CD4-positive, alpha-beta T cell (primary cell): ENCODE measurements around the gene PPIA. TPM values are rescaled to one million over a fixed set of nuclear protein-coding genes. Genes with fewer than 3 reads are reported as not detected.

ENCODE experiments used
- ATAC-seq: fragments of 200-7000 bp; cut with Tn5 transposase; one replicate; pipeline ENCODE4 v1.10.0; 2022; ENCODE audit warnings: mild to moderate bottlenecking; ENCODE audit not compliant: poor library complexity
- CTCF ChIA-PET: fragments of 350-600 bp; sonication (Branson Sonifier 250); formaldehyde crosslinking; loops from one replicate; lab custom pipeline; 2021; ENCODE audit warnings: antibody characterized with exemption, inconsistent platforms; lab: Charles Lee
- POLR2A ChIA-PET: fragments of 350-600 bp; sonication (Branson Sonifier 250); formaldehyde crosslinking; loops from one replicate; lab custom pipeline; 2021; ENCODE audit warnings: antibody characterized with exemption, inconsistent platforms; lab: Charles Lee
- DNase-seq, 14 experiments: peaks; one replicate each; pipeline ENCODE4 v3.0.0-alpha.2; 2013 to 2020; ENCODE audit warnings: mixed read lengths in 2 of 14
- H3K27ac ChIP-seq, 2 donors: one replicate each; pipeline versions ENCODE4 v1.5.1 to v1.7.0; 2013; ENCODE audit warnings: low read length in 2 of 2, low read depth in 1 of 2, mild to moderate bottlenecking in 1 of 2
- H3K27me3 ChIP-seq, 2 experiments: 1 replicate in 1 of 2; 2 replicates in 1 of 2; pipeline versions ENCODE4 v1.6.1 to v1.7.0; 2013; ENCODE audit warnings: low read length in 2 of 2, control low read depth in 1 of 2, mild to moderate bottlenecking in 1 of 2, moderate library complexity in 1 of 2; ENCODE audit not compliant: insufficient read depth in 2 of 2, control insufficient read depth in 1 of 2
- H3K36me3 ChIP-seq: one replicate; pipeline ENCODE4 v1.6.1; 2013; ENCODE audit warnings: low read length, control low read depth; ENCODE audit not compliant: insufficient read depth
- H3K4me1 ChIP-seq: one replicate; pipeline ENCODE4 v1.6.1; 2013; ENCODE audit warnings: low read length, control low read depth; ENCODE audit not compliant: insufficient read depth
- H3K4me3 ChIP-seq: one replicate; pipeline ENCODE4 v1.5.1; 2013; ENCODE audit warnings: mild to moderate bottlenecking, low read length, moderate library complexity
- H3K9me3 ChIP-seq, 2 experiments: 1 replicate in 1 of 2; 2 replicates in 1 of 2; pipeline versions ENCODE4 v1.6.1 to v1.7.0; 2013; ENCODE audit warnings: low read length in 2 of 2, mild to moderate bottlenecking in 2 of 2, control low read depth in 1 of 2, moderate library complexity in 1 of 2; ENCODE audit not compliant: control insufficient read depth in 1 of 2, insufficient read depth in 1 of 2
- H3K27ac Mint-ChIP-seq: one replicate; pipeline ENCODE4 v1.8.0; 2020; ENCODE audit warnings: mixed read lengths
- H3K27me3 Mint-ChIP-seq: one replicate; pipeline ENCODE4 v1.8.0; 2021; ENCODE audit warnings: mixed read lengths
- H3K36me3 Mint-ChIP-seq: one replicate; pipeline ENCODE4 v1.8.0; 2021; ENCODE audit warnings: low read depth, mixed read lengths
- H3K4me1 Mint-ChIP-seq: one replicate; pipeline ENCODE4 v1.8.0; 2021; ENCODE audit warnings: low read depth, mixed read lengths
- H3K4me3 Mint-ChIP-seq: one replicate; pipeline ENCODE4 v1.8.0; 2020; ENCODE audit warnings: mild to moderate bottlenecking, mixed read lengths
- H3K9me3 Mint-ChIP-seq: one replicate; pipeline ENCODE4 v1.8.0; 2020; ENCODE audit warnings: mixed read lengths
- CTCF ChIP-seq: fragments of 200-600 bp; IDR thresholded peaks from one replicate; pipeline ENCODE4 v1.8.0; 2022; ENCODE audit warnings: antibody characterized with exemption, mild to moderate bottlenecking
- intact Hi-C, 2 experiments: fragments of 100-400 bp; cut with DNase I in 1 of 2; cut with micrococcal nuclease in 1 of 2; formaldehyde crosslinking; loops; one replicate each; pipeline versions ENCODE4 v1.15.1 to v1.9.0; 2023 to 2025; cut with DNase I, micrococcal nuclease
- total RNA-seq, 174 experiments: library from RNA in 2 of 174; stranded (reverse) in 2 of 174; gene quantifications; one replicate each; pipeline ENCODE4 v1.2.3 and lab custom pipeline; 2021 to 2026

The PPIA gene
- total RNA-seq, 2 experiments from 2014 or later, result 410 to 423 TPM

GRCh38 chr7:44755698-44756627 lies 40.5 kb upstream of the PPIA start:
- Histone ChIP-seq H3K36me3 (peaks cover 48% of the 10 kb centered on the region), H3K4me1 (peaks cover 48% of the 10 kb centered on the region), H3K27ac (no peak overlapping the region), H3K27me3 (no peaks in the 10 kb centered on the region), H3K9me3 (no peaks in the 10 kb centered on the region), H3K4me3 (no peak overlapping the region)
- H3K36me3 Mint-ChIP-seq, result peaks cover 37% of the 10 kb centered on the region
- intact Hi-C loops, result no loop called here
- no peak overlapping the region for H3K4me3 Mint-ChIP-seq
- DNase-seq (no peak), ATAC-seq (no peak)
- no peaks in the 10 kb centered on the region for H3K27me3 Mint-ChIP-seq
- ChIA-PET POLR2A (no interaction called here), CTCF (no interaction called here)
- no peak overlapping the region for H3K27ac Mint-ChIP-seq
- no peak for TF ChIP-seq CTCF
- no peaks in the 10 kb centered on the region for H3K9me3 Mint-ChIP-seq
- peaks cover 22% of the 10 kb centered on the region for H3K4me1 Mint-ChIP-seq

GRCh38 chr7:44756904-44757303 lies 39.6 kb upstream of the PPIA start:
- Histone ChIP-seq H3K4me1 (peaks cover 38% of the 10 kb centered on the region), H3K9me3 (no peaks in the 10 kb centered on the region), H3K4me3 (no peak overlapping the region), H3K27me3 (no peaks in the 10 kb centered on the region), H3K36me3 (peaks cover 56% of the 10 kb centered on the region), H3K27ac (no peak overlapping the region)
- no peaks in the 10 kb centered on the region for H3K27me3 Mint-ChIP-seq
- intact Hi-C loops, result no loop called here
- H3K27ac Mint-ChIP-seq, result no peak overlapping the region
- DNase-seq (no peak), ATAC-seq (no peak)
- no peak for TF ChIP-seq CTCF
- no peak overlapping the region for H3K4me3 Mint-ChIP-seq
- H3K9me3 Mint-ChIP-seq, result no peaks in the 10 kb centered on the region
- POLR2A ChIA-PET, result no interaction called here
- H3K4me1 Mint-ChIP-seq, result peaks cover 16% of the 10 kb centered on the region
- H3K36me3 Mint-ChIP-seq, result peaks cover 42% of the 10 kb centered on the region
- CTCF ChIA-PET, result no interaction called here

- H3K36me3 ChIP-seq, result peaks cover 59% of the 10 kb centered on the region
- ChIA-PET CTCF (no interaction called here), POLR2A (no interaction called here)
- intact Hi-C loops, result no loop called here
- H3K4me3 Mint-ChIP-seq, result no peak overlapping the region
- TF ChIP-seq CTCF, result no peak
- peaks cover 15% of the 10 kb centered on the region for H3K4me1 Mint-ChIP-seq
- peaks cover 46% of the 10 kb centered on the region for H3K36me3 Mint-ChIP-seq
- no peak overlapping the region for H3K27ac Mint-ChIP-seq
- no peaks in the 10 kb centered on the region for H3K9me3 ChIP-seq
- no peak overlapping the region for H3K4me3 ChIP-seq
- no peak for DNase-seq
- no peaks in the 10 kb centered on the region for H3K27me3 Mint-ChIP-seq
- no peak overlapping the region for H3K27ac ChIP-seq
- H3K27me3 ChIP-seq, result no peaks in the 10 kb centered on the region
- no peaks in the 10 kb centered on the region for H3K9me3 Mint-ChIP-seq
- H3K4me1 ChIP-seq, result peaks cover 36% of the 10 kb centered on the region
- no peak for ATAC-seq
Measured at GRCh38 chr7:44757311-44757710, 39.2 kb upstream of the PPIA start.
